HG03060 (cell line): Measurements from ENCODE around the gene ERFE.

Source experiments
- ATAC-seq: cut with Tn5 transposase; IDR thresholded peaks from one replicate; pipeline ENCODE4 v1.9.1; 2021; ENCODE audit warnings: low read depth, moderate number of reproducible peaks; ENCODE audit not compliant: unreplicated experiment

ERFE gene

GRCh38 chr2:238202326-238203093, 43.7 kb downstream of the ERFE start:
- no peak for ATAC-seq

GRCh38 chr2:238203094-238203972, 44.6 kb downstream of the ERFE start, which contains the start of gene ILKAP:
Gene ILKAP (minus strand): TSS chr2:238203695. CDS start chr2:238203553, 142 bp downstream.
- ATAC-seq: peak; percentile 57

- peak; percentile 17 for ATAC-seq
These were observed 45.4 kb downstream of the ERFE start for GRCh38 chr2:238203973-238204683.

GRCh38 chr2:238207006-238207405, 48.2 kb downstream of the ERFE start:
- ATAC-seq: no peak

GRCh38 chr2:238216651-238217184, 57.9 kb downstream of the ERFE start:
- no peak for ATAC-seq
